K562 (cell line): ENCODE results near the gene HOXD4. TPM values are rescaled to one million over a fixed set of nuclear protein-coding genes. Genes with fewer than 3 reads are reported as not detected.

Source experiments
- ARID3A ChIP-seq: IDR thresholded peaks from 2 replicates; pipeline ENCODE4 v1.6.1; 2012; ENCODE audit warnings: low read depth, low read length, improper control_type of control experiment, borderline replicate concordance
- GMEB1 ChIP-seq: fragments of 250-450 bp; sonication (Bioruptor Pico); IDR thresholded peaks from 2 replicates; pipeline ENCODE4 v1.4.0; 2020; ENCODE audit warnings: mild to moderate bottlenecking
- HINFP ChIP-seq: fragments of 450-650 bp; conservative IDR thresholded peaks from 2 replicates; pipeline ENCODE4 v1.6.1; 2016; ENCODE audit warnings: missing genetic modification characterization, low read depth, mild to moderate bottlenecking, control low read depth, missing compliant biosample characterization
- HOMEZ ChIP-seq: fragments of 250-450 bp; sonication (Bioruptor Pico); IDR thresholded peaks from 2 replicates; pipeline ENCODE4 v1.4.0; 2020; ENCODE audit warnings: mild to moderate bottlenecking, moderate library complexity
- MCM7 ChIP-seq, 2 experiments: fragments of 450-650 bp; IDR thresholded peaks; 2 replicates each; pipeline ENCODE4 v1.6.1; 2016 to 2018
- TAF7 ChIP-seq: fragments of 450-650 bp; IDR thresholded peaks from 2 replicates; pipeline ENCODE4 v1.6.1; 2016; ENCODE audit warnings: missing genetic modification characterization, missing compliant biosample characterization
- TCF7 ChIP-seq: sonication (generic); IDR thresholded peaks from 2 replicates; pipeline ENCODE4 v1.6.1; 2016; ENCODE audit warnings: antibody characterized with exemption, borderline replicate concordance
- WHSC1 ChIP-seq: IDR thresholded peaks from one replicate; pipeline ENCODE4 v1.6.1; 2012; ENCODE audit warnings: low read length, control low read depth, inconsistent platforms
- ZBTB12 ChIP-seq: fragments of 250-450 bp; sonication (Bioruptor Pico); IDR thresholded peaks from 2 replicates; pipeline ENCODE4 v1.4.0; 2020
- ZKSCAN3 ChIP-seq: fragments of 250-450 bp; sonication (Bioruptor Pico); IDR thresholded peaks from 2 replicates; pipeline ENCODE4 v1.4.0; 2020
- ZNF232 ChIP-seq: sonication (generic); formaldehyde crosslinking; IDR thresholded peaks from 2 replicates; pipeline ENCODE4 v1.8.0; 2022; ENCODE audit warnings: mild to moderate bottlenecking, missing genetic modification reagents
- ZNF274 ChIP-seq: IDR thresholded peaks from 2 replicates; pipeline ENCODE4 v1.6.1; 2011; ENCODE audit warnings: low read depth, mild to moderate bottlenecking, low read length, moderate library complexity, borderline replicate concordance
- ZNF41 ChIP-seq: fragments of 250-450 bp; sonication (Bioruptor Pico); conservative IDR thresholded peaks from 2 replicates; pipeline ENCODE4 v1.4.0; 2020; ENCODE audit warnings: mild to moderate bottlenecking
- ZNF778 ChIP-seq: fragments of 450-650 bp; formaldehyde crosslinking; IDR thresholded peaks from 2 replicates; pipeline ENCODE4 v1.4.0; 2020; ENCODE audit warnings: mild to moderate bottlenecking, moderate library complexity
- polyA plus RNA-seq, 8 experiments: library from polyadenylated mRNA; depleted of rRNA in 4 of 8; stranded (reverse) in 5 of 8; unstranded in 3 of 8; fragments of >200 nt; fragmentation: Nextera tagmentation in 2 of 8; fragmentation: Illumina TruSeq in 1 of 8; extraction: Ambion mirVana in 2 of 8; extraction: Trizol in 1 of 8; gene quantifications; 2 replicates each; pipeline versions ENCODE4 v1.2.1 to v1.2.3, GENCODE V29; 2011 to 2014; ENCODE audit warnings: inconsistent platforms in 1 of 8, missing spikeins in 1 of 8
- total RNA-seq, 7 experiments: library from RNA; depleted of rRNA in 6 of 7; stranded (reverse); fragments of >200 nt in 6 of 7; fragmentation: Illumina TruSeq in 2 of 7; extraction: Trizol in 2 of 7; gene quantifications; 2 replicates each; pipeline versions ENCODE4 v1.2.1 to v1.2.3, GENCODE V29; 2011 to 2021; ENCODE audit warnings: low replicate concordance in 1 of 7
- TF ChIP-seq, protein P1 (sequence below): sonication (generic); formaldehyde crosslinking; IDR thresholded peaks from 2 replicates; pipeline ENCODE4 v1.9.0; 2022; ENCODE audit warnings: mild to moderate bottlenecking, missing genetic modification reagents
- TF ChIP-seq, protein P2 (sequence below): fragments of 450-650 bp; formaldehyde crosslinking; conservative IDR thresholded peaks from 2 replicates; pipeline ENCODE4 v1.4.0; 2022; ENCODE audit warnings: mild to moderate bottlenecking, missing genetic modification characterization

The HOXD4 gene
- total and polyA plus RNA-seq, 9 of the 15 experiments (the other 6 are each of a cell fraction or from before 2014, with no cell fraction given) = not detected

GRCh38 chr2:176140513-176141317, 10.6 kb upstream of the HOXD4 start (continued):
- TF ChIP-seq HOMEZ = no peak; the same call in 1 of the 2 replicates
- no peak for TF ChIP-seq GMEB1 (CRISPR knock-in tag)
- TF ChIP-seq MCM7 (IDR thresholded peaks at IDR 0.05) = no peak
- TF ChIP-seq ZKSCAN3 (CRISPR knock-in tag) = no peak
- no peak for TF ChIP-seq ZNF778 (CRISPR knock-in tag)
- TF ChIP-seq WHSC1 = no peak
- TF ChIP-seq, protein P1, sequence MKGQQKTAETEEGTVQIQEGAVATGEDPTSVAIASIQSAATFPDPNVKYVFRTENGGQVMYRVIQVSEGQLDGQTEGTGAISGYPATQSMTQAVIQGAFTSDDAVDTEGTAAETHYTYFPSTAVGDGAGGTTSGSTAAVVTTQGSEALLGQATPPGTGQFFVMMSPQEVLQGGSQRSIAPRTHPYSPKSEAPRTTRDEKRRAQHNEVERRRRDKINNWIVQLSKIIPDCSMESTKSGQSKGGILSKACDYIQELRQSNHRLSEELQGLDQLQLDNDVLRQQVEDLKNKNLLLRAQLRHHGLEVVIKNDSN (CRISPR knock-in tag) = no peak
- no peak for TF ChIP-seq HINFP
- TF ChIP-seq ZNF232 (CRISPR knock-in tag) = no peak; the same call in 1 of the 2 replicates
- TF ChIP-seq TAF7 = no peak
- TF ChIP-seq ZNF274 = no peak
- no peak for TF ChIP-seq TCF7
- TF ChIP-seq, protein P2, sequence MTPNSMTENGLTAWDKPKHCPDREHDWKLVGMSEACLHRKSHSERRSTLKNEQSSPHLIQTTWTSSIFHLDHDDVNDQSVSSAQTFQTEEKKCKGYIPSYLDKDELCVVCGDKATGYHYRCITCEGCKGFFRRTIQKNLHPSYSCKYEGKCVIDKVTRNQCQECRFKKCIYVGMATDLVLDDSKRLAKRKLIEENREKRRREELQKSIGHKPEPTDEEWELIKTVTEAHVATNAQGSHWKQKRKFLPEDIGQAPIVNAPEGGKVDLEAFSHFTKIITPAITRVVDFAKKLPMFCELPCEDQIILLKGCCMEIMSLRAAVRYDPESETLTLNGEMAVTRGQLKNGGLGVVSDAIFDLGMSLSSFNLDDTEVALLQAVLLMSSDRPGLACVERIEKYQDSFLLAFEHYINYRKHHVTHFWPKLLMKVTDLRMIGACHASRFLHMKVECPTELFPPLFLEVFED = no peak
- TF ChIP-seq ZNF41 (CRISPR knock-in tag) = no peak
- no peak for TF ChIP-seq ZBTB12 (CRISPR knock-in tag)
- no peak for TF ChIP-seq ARID3A
